ENCODE measurements around the gene STN1.

DNA sequence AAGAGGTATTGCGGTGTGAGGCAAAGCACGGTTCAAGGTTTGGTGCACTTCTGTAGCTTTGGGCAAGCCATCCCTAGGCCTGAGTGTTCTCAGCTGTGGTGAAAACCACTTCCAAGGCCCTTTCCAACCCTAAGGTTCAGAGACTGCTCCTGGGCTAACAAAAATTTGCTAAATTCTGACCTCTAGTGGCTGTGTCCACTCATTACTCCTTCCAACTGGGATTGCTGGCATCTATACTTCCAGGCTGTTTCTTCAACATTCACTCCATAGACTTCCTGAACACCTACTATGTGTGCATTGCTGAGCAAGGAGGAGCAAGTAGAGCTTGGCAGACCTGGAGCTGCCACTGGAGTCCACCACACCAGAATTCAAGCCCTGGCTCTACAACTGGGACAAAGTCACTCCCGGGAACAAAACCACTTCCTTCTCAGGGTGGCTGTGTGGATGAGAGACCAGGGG is 33.3 kb downstream of the STN1 start:
- TF ChIP-seq, protein P1, sequence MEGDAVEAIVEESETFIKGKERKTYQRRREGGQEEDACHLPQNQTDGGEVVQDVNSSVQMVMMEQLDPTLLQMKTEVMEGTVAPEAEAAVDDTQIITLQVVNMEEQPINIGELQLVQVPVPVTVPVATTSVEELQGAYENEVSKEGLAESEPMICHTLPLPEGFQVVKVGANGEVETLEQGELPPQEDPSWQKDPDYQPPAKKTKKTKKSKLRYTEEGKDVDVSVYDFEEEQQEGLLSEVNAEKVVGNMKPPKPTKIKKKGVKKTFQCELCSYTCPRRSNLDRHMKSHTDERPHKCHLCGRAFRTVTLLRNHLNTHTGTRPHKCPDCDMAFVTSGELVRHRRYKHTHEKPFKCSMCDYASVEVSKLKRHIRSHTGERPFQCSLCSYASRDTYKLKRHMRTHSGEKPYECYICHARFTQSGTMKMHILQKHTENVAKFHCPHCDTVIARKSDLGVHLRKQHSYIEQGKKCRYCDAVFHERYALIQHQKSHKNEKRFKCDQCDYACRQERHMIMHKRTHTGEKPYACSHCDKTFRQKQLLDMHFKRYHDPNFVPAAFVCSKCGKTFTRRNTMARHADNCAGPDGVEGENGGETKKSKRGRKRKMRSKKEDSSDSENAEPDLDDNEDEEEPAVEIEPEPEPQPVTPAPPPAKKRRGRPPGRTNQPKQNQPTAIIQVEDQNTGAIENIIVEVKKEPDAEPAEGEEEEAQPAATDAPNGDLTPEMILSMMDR (conservative IDR thresholded peaks at IDR 0.05; ENCODE audit: low read depth, low read length) = peak; percentile 78
- no peak for TF ChIP-seq FOS (IDR thresholded peaks at IDR 0.05; ENCODE audit: low read depth, low read length)
- TF ChIP-seq POLR2A (IDR thresholded peaks at IDR 0.05; ENCODE audit: low read depth, low read length) = no peak
- TF ChIP-seq MXI1 (IDR thresholded peaks at IDR 0.05; ENCODE audit: borderline replicate concordance, low read depth, low read length) = no peak
- TF ChIP-seq NFE2L2 (IDR thresholded peaks at IDR 0.05; ENCODE audit: low read depth, low read length) = no peak

All from IMR-90 (cell line).